IPS-18a (cell line): Measurements from ENCODE around the gene UXT.
"Not testable (repeated sequence)": the region's sequence is repeated elsewhere in the genome, so short reads cannot be mapped to it uniquely, and the experiment has no call there.

Experiments
- H3K27ac ChIP-seq: one replicate; pipeline ENCODE4 v1.5.1; 2013; ENCODE audit warnings: low read length
- H3K27me3 ChIP-seq: one replicate; pipeline ENCODE4 v1.6.1; 2013; ENCODE audit warnings: mild to moderate bottlenecking, low read length; ENCODE audit not compliant: control insufficient read depth, insufficient read depth
- H3K36me3 ChIP-seq: one replicate; pipeline ENCODE4 v1.6.1; 2013; ENCODE audit warnings: low read depth, low read length; ENCODE audit not compliant: control insufficient read depth
- H3K4me1 ChIP-seq: one replicate; pipeline ENCODE4 v1.6.1; 2013; ENCODE audit warnings: low read depth, low read length; ENCODE audit not compliant: control insufficient read depth
- H3K4me3 ChIP-seq: one replicate; pipeline ENCODE4 v1.5.1; 2013; ENCODE audit warnings: low read length
- H3K9ac ChIP-seq: one replicate; pipeline ENCODE4 v1.6.1; 2013; ENCODE audit warnings: mild to moderate bottlenecking, low read length, moderate library complexity
- H3K9me3 ChIP-seq: one replicate; pipeline ENCODE4 v1.6.1; 2013; ENCODE audit warnings: low read depth, low read length; ENCODE audit not compliant: control insufficient read depth

UXT gene

DNA sequence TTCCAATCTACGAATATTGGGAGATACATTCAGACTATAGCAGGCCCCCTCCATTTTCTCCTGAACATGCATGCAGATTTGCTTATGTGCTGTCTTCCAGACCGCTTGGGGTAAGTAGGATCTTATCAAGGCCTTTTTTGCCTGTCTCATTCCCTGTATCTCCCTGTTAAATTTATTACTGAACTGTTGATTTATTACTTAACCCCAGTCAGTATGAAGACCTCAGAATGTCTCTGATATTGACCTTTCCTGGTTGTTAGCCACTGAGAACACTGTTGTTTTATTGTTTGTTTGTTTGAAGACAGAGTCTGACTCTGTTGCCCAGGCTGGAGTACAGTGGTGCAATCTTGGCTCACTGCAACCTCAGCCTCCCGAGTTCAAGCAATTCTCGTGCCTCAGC lies 6.8 kb upstream of the UXT start:
- H3K27ac ChIP-seq, H3K4me1 ChIP-seq, H3K27me3 ChIP-seq, H3K36me3 ChIP-seq, H3K4me3 ChIP-seq, H3K9ac ChIP-seq: not testable (repeated sequence)
- H3K9me3 ChIP-seq = peaks cover 18% of the 10 kb centered on the region

- no peaks in the 10 kb centered on the region for H3K36me3 ChIP-seq
- no peak overlapping the region for H3K4me3 ChIP-seq
- no peaks in the 10 kb centered on the region for H3K4me1 ChIP-seq
- H3K27ac ChIP-seq = no peak overlapping the region
- H3K9ac ChIP-seq = no peak overlapping the region
- H3K27me3 ChIP-seq = peaks cover 7% of the 10 kb centered on the region
- H3K9me3 ChIP-seq = peaks cover 14% of the 10 kb centered on the region
Measured at GRCh38 chrX:47664737-47665136, 5.8 kb upstream of the UXT start.

DNA sequence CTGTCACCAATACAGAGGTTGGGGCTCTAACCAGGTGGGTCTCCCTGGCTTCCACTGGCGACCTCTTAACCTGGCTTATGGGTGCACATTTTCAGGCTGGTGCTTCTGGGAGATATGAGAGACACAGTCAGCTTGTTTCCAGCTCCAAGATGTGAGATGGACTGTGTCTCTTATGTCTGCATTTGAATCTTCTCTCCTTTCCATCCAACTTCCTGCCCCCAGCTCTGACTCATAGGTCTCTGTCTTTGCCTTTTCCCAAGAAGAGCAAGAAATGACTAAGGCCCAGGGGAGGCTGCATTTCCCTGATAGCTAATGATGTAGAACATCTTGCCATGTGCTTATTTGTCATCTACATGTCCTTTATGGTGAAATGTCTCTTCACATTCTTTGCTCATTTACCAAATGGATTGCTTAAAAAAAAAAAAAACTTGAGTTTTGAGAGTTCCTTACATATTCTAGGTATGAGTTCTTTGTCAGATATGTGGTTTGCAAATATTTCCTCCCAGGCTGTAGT lies 3.2 kb upstream of the UXT start:
- Histone ChIP-seq H3K4me1 (no peaks in the 10 kb centered on the region), H3K9me3 (peaks cover 10% of the 10 kb centered on the region), H3K9ac (no peak overlapping the region), H3K4me3 (no peak overlapping the region), H3K27ac (no peak overlapping the region), H3K27me3 (peaks cover 10% of the 10 kb centered on the region), H3K36me3 (no peaks in the 10 kb centered on the region)

GRCh38 chrX:47661539-47661938 lies 2.6 kb upstream of the UXT start:
- Histone ChIP-seq H3K9ac (no peak overlapping the region), H3K9me3 (peaks cover 16% of the 10 kb centered on the region), H3K27ac (no peak overlapping the region), H3K36me3 (peaks cover 6% of the 10 kb centered on the region), H3K27me3 (peaks cover 10% of the 10 kb centered on the region), H3K4me3 (no peak overlapping the region), H3K4me1 (no peaks in the 10 kb centered on the region)

DNA sequence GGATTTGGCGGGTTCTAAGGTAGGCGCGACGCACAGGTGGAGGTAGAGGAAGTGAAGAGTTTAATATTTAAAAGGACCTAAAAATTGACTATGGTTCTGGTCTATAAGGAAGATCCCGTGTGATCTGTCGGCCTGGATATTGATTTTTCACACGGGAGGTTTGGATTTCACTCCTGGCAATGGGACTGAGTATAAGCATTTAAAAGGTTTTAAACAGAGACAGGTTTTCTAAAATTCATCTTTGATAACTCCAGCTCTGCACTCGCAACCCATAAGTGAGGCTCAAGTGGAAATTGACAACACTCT lies 394 bp upstream of the UXT start:
- no peak overlapping the region for H3K9ac ChIP-seq
- H3K4me3 ChIP-seq = peak overlapping the region; percentile 83
- no peak overlapping the region for H3K27ac ChIP-seq

GRCh38 chrX:47658301-47658683 lies 688 bp downstream of the UXT start:
- Histone ChIP-seq H3K4me3 (peak overlapping the region; percentile 83), H3K27me3 (peaks cover 10% of the 10 kb centered on the region), H3K27ac (no peak overlapping the region), H3K9ac (peak overlapping the region; percentile 52), H3K4me1 (no peaks in the 10 kb centered on the region), H3K9me3 (peaks cover 16% of the 10 kb centered on the region), H3K36me3 (peaks cover 13% of the 10 kb centered on the region)

More for the DNA sequence above, 394 bp upstream of the UXT start:
- peaks cover 13% of the 10 kb centered on the region for H3K36me3 ChIP-seq
- no peaks in the 10 kb centered on the region for H3K4me1 ChIP-seq
- peaks cover 10% of the 10 kb centered on the region for H3K27me3 ChIP-seq
- H3K9me3 ChIP-seq = peaks cover 10% of the 10 kb centered on the region

GRCh38 chrX:47651043-47651905 lies 7.7 kb downstream of the UXT start:
- peak overlapping the region; percentile 52 for H3K9ac ChIP-seq
- H3K36me3 ChIP-seq = peaks cover 4% of the 10 kb centered on the region

GRCh38 chrX:47650164-47651042 lies 8.6 kb downstream of the UXT start, which contains the start of gene ELK1:
Gene ELK1 (minus strand): TSS chrX:47650563. CDS start chrX:47641441, 9,122 bp downstream.
- Histone ChIP-seq H3K4me3 (peak within 1 kb of the TSS; percentile 69), H3K27ac (no peak within 1 kb of the TSS), H3K9ac (peak within 1 kb of the TSS; percentile 52), H3K4me1 (peaks cover 5% of the 10 kb centered on the region), H3K9me3 (peaks cover 9% of the 10 kb centered on the region), H3K36me3 (no peaks in the 10 kb centered on the region), H3K27me3 (no peaks in the 10 kb centered on the region)

More at GRCh38 chrX:47651043-47651905, 7.7 kb downstream of the UXT start:
- peaks cover 5% of the 10 kb centered on the region for H3K4me1 ChIP-seq
- no peaks in the 10 kb centered on the region for H3K27me3 ChIP-seq
- no peak overlapping the region for H3K27ac ChIP-seq
- H3K9me3 ChIP-seq = peaks cover 9% of the 10 kb centered on the region
- H3K4me3 ChIP-seq = peak overlapping the region; percentile 69

- H3K9me3 ChIP-seq = peaks cover 9% of the 10 kb centered on the region
- no peak overlapping the region for H3K9ac ChIP-seq
- no peaks in the 10 kb centered on the region for H3K27me3 ChIP-seq
- H3K36me3 ChIP-seq = no peaks in the 10 kb centered on the region
- H3K27ac ChIP-seq = no peak overlapping the region
- H3K4me1 ChIP-seq = peaks cover 5% of the 10 kb centered on the region
- peak overlapping the region; percentile 68 for H3K4me3 ChIP-seq
Measured at GRCh38 chrX:47649781-47650163, 9.2 kb downstream of the UXT start.

GRCh38 chrX:47649271-47649670 lies 9.7 kb downstream of the UXT start:
- no peak overlapping the region for H3K27ac ChIP-seq

DNA sequence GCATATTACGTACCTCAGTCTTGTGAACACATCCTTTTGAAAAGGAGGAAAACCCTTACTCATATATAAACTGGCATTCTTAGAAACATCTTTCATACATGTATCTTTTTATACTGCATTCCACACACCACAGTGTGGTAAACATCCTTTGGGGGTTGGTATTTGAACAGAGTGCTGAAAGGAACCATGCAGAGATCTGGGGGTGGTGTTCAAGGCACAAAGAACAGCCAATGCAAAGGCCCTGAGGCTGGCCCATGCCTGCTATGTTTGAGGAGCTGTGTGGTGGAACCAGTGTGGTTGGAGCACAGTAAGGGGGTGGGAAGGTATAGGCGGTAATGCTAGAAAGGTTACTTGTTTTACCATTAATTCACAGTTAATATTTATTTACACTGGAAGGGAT lies 10.6 kb downstream of the UXT start:
- Histone ChIP-seq H3K4me1 (peaks cover 5% of the 10 kb centered on the region), H3K27me3 (no peaks in the 10 kb centered on the region), H3K27ac (no peak overlapping the region), H3K4me3 (no peak overlapping the region), H3K9ac (no peak overlapping the region), H3K9me3 (peaks cover 4% of the 10 kb centered on the region), H3K36me3 (no peaks in the 10 kb centered on the region)

More at GRCh38 chrX:47649271-47649670, 9.7 kb downstream of the UXT start:
- H3K9me3 ChIP-seq = peaks cover 9% of the 10 kb centered on the region
- H3K9ac ChIP-seq = no peak overlapping the region
- H3K4me1 ChIP-seq = peaks cover 5% of the 10 kb centered on the region
- peak overlapping the region; percentile 68 for H3K4me3 ChIP-seq
- H3K27me3 ChIP-seq = no peaks in the 10 kb centered on the region
- H3K36me3 ChIP-seq = no peaks in the 10 kb centered on the region
